DOHH2 (cell line): ENCODE results near the gene TOMM34.

Experiments
- H3F3A ChIP-seq: fragments of 200-600 bp; sonication (generic), shearing (Covaris generic); 2 replicates; pipeline ENCODE4 v1.6.0; 2016; ENCODE audit warnings: antibody characterized with exemption, mild to moderate bottlenecking; ENCODE audit not compliant: control insufficient read depth, insufficient read depth
- H3K27ac ChIP-seq: fragments of 200-600 bp; sonication (generic); 2 replicates; pipeline ENCODE4 v1.5.1; 2014; ENCODE audit warnings: low read depth, mild to moderate bottlenecking, low read length, moderate library complexity
- H3K27me3 ChIP-seq: fragments of 200-600 bp; sonication (generic); 2 replicates; pipeline ENCODE4 v1.6.1; 2014; ENCODE audit warnings: mild to moderate bottlenecking, low read length, mixed read lengths; ENCODE audit not compliant: control insufficient read depth
- H3K36me3 ChIP-seq: fragments of 200-600 bp; sonication (generic); 2 replicates; pipeline ENCODE4 v1.6.1; 2014; ENCODE audit warnings: mild to moderate bottlenecking, low read length, moderate library complexity, mixed read lengths; ENCODE audit not compliant: control insufficient read depth
- H3K4me1 ChIP-seq: fragments of 200-600 bp; sonication (generic); 2 replicates; pipeline ENCODE4 v1.6.1; 2014; ENCODE audit warnings: mild to moderate bottlenecking, low read length, mixed read lengths; ENCODE audit not compliant: control insufficient read depth
- H3K4me2 ChIP-seq: fragments of 200-600 bp; sonication (generic); 2 replicates; pipeline ENCODE4 v1.6.0; 2014; ENCODE audit warnings: mild to moderate bottlenecking, low read length, moderate library complexity
- H3K4me3 ChIP-seq: fragments of 200-600 bp; sonication (generic); 2 replicates; pipeline ENCODE4 v1.5.1; 2014; ENCODE audit warnings: mild to moderate bottlenecking, low read length, mixed read lengths
- H3K79me2 ChIP-seq: fragments of 200-600 bp; sonication (generic); 2 replicates; pipeline ENCODE4 v1.6.1; 2014; ENCODE audit warnings: mild to moderate bottlenecking, low read length, mixed read lengths; ENCODE audit not compliant: control insufficient read depth
- H3K9me2 ChIP-seq: fragments of 200-600 bp; sonication (generic); replicated peaks from 2 replicates; pipeline ENCODE4 v1.6.1; 2014; ENCODE audit warnings: mild to moderate bottlenecking, low read length, mixed read lengths; ENCODE audit not compliant: control insufficient read depth
- H3K9me3 ChIP-seq: fragments of 200-600 bp; sonication (generic); 2 replicates; pipeline ENCODE4 v1.6.1; 2014; ENCODE audit warnings: antibody characterized with exemption, low read length, mixed read lengths; ENCODE audit not compliant: control insufficient read depth, insufficient read depth
- H4K20me1 ChIP-seq: fragments of 200-600 bp; sonication (generic); 2 replicates; pipeline ENCODE4 v1.6.0; 2014; ENCODE audit warnings: low read depth, mild to moderate bottlenecking, antibody characterized with exemption, low read length, moderate library complexity; ENCODE audit not compliant: control insufficient read depth, insufficient read depth
- CTCF ChIP-seq: fragments of 200-600 bp; sonication (generic); IDR thresholded peaks from one replicate; pipeline ENCODE4 v1.5.1; 2014; ENCODE audit warnings: antibody characterized with exemption, mild to moderate bottlenecking, low read depth, low read length; ENCODE audit not compliant: poor library complexity, severe bottlenecking
- EZH2phosphoT487 ChIP-seq: fragments of 200-600 bp; sonication (generic); IDR thresholded peaks from 2 replicates; pipeline ENCODE4 v1.6.1; 2017; ENCODE audit warnings: borderline replicate concordance, mild to moderate bottlenecking, antibody characterized with exemption, low read length, moderate library complexity, mixed read lengths

Gene TOMM34

GRCh38 chr20:44901974-44902373, 58.2 kb downstream of the TOMM34 start:
- peaks cover 21% of the 10 kb centered on the region; the same call in 1 of the 2 replicates for H4K20me1 ChIP-seq
- peaks cover 27% of the 10 kb centered on the region for H3K4me1 ChIP-seq
- no peak overlapping the region for H3K27ac ChIP-seq
- H3K9me3 ChIP-seq = no peaks in the 10 kb centered on the region
- H3K79me2 ChIP-seq = peaks cover 56% of the 10 kb centered on the region
- H3F3A ChIP-seq = peaks cover 16% of the 10 kb centered on the region
- no peak overlapping the region for H3K4me3 ChIP-seq
- H3K36me3 ChIP-seq = peaks cover 91% of the 10 kb centered on the region
- no peak overlapping the region for H3K4me2 ChIP-seq
- no peak for TF ChIP-seq CTCF
- no peak for TF ChIP-seq EZH2phosphoT487
- H3K27me3 ChIP-seq = no peaks in the 10 kb centered on the region
- no peaks in the 10 kb centered on the region for H3K9me2 ChIP-seq

- H3K4me2 ChIP-seq = no peak overlapping the region
- no peak for TF ChIP-seq CTCF
- no peak for TF ChIP-seq EZH2phosphoT487
- H3K9me2 ChIP-seq = no peaks in the 10 kb centered on the region
- peaks cover 43% of the 10 kb centered on the region for H3K4me1 ChIP-seq
- no peaks in the 10 kb centered on the region for H3K9me3 ChIP-seq
- no peaks in the 10 kb centered on the region for H3K27me3 ChIP-seq
- peaks cover 11% of the 10 kb centered on the region; the same call in 1 of the 2 replicates for H3F3A ChIP-seq
- peaks cover 33% of the 10 kb centered on the region; the same call in 1 of the 2 replicates for H4K20me1 ChIP-seq
- no peak overlapping the region for H3K27ac ChIP-seq
- peaks cover 89% of the 10 kb centered on the region for H3K36me3 ChIP-seq
- no peak overlapping the region for H3K4me3 ChIP-seq
- peaks cover 72% of the 10 kb centered on the region for H3K79me2 ChIP-seq
These were observed 59.9 kb downstream of the TOMM34 start for GRCh38 chr20:44900231-44900854.

- H3K9me2 ChIP-seq = no peaks in the 10 kb centered on the region
- H3K4me1 ChIP-seq = peaks cover 64% of the 10 kb centered on the region
- H3K4me3 ChIP-seq = no peak overlapping the region
- TF ChIP-seq EZH2phosphoT487 (no peak), CTCF (no peak)
- no peaks in the 10 kb centered on the region for H3F3A ChIP-seq
- H3K9me3 ChIP-seq = no peaks in the 10 kb centered on the region
- H3K27me3 ChIP-seq = no peaks in the 10 kb centered on the region
- H3K4me2 ChIP-seq = no peak overlapping the region
- H3K79me2 ChIP-seq = peaks cover 99% of the 10 kb centered on the region
- H3K36me3 ChIP-seq = peaks cover 84% of the 10 kb centered on the region
- H3K27ac ChIP-seq = no peak overlapping the region
- peaks cover 40% of the 10 kb centered on the region; the same call in 1 of the 2 replicates for H4K20me1 ChIP-seq
These were observed 63.1 kb downstream of the TOMM34 start for GRCh38 chr20:44897133-44897532.
